ENCODE measurements around the gene TTLL3.

The TTLL3 gene

GRCh38 chr3:9777694-9778021, 32.4 kb upstream of the TTLL3 start:
- CTCF ChIA-PET = no interaction called here
- no peak for DNase-seq (ENCODE audit: low read depth, low spot score)
- TF ChIP-seq, protein P1, sequence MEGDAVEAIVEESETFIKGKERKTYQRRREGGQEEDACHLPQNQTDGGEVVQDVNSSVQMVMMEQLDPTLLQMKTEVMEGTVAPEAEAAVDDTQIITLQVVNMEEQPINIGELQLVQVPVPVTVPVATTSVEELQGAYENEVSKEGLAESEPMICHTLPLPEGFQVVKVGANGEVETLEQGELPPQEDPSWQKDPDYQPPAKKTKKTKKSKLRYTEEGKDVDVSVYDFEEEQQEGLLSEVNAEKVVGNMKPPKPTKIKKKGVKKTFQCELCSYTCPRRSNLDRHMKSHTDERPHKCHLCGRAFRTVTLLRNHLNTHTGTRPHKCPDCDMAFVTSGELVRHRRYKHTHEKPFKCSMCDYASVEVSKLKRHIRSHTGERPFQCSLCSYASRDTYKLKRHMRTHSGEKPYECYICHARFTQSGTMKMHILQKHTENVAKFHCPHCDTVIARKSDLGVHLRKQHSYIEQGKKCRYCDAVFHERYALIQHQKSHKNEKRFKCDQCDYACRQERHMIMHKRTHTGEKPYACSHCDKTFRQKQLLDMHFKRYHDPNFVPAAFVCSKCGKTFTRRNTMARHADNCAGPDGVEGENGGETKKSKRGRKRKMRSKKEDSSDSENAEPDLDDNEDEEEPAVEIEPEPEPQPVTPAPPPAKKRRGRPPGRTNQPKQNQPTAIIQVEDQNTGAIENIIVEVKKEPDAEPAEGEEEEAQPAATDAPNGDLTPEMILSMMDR (IDR thresholded peaks at IDR 0.05; ENCODE audit: insufficient read depth, low read length, missing control alignments) = no peak
- POLR2A ChIA-PET = interaction anchor here (1.7 kb wide), 1 partner anchor 15 kb away, joined by 9 read pairs; the partner anchor contains the start of genes ARPC4 and TADA3
- no peak overlapping the region for H3K4me3 ChIP-seq (ENCODE audit: low read depth, low read length)

- no peak overlapping the region for H3K4me3 ChIP-seq (ENCODE audit: low read depth, low read length)
- TF ChIP-seq, protein P1 (IDR thresholded peaks at IDR 0.05; ENCODE audit: insufficient read depth, low read length, missing control alignments) = no peak
- CTCF ChIA-PET = no interaction called here
- POLR2A ChIA-PET = interaction anchor here (0.8 to 1.7 kb wide), 2 partner anchors 8 to 14 kb away, joined by 3 to 9 read pairs; partner anchors contain the start of genes ARPC4 and TADA3
- DNase-seq (ENCODE audit: low read depth, low spot score) = peak; percentile 16
These were observed 31.7 kb upstream of the TTLL3 start for GRCh38 chr3:9778143-9779074.

GRCh38 chr3:9779075-9779593, 30.9 kb upstream of the TTLL3 start:
- TF ChIP-seq, protein P1 (IDR thresholded peaks at IDR 0.05; ENCODE audit: insufficient read depth, low read length, missing control alignments) = no peak
- ChIA-PET CTCF (no interaction called here), POLR2A (interaction anchor here (1.7 kb wide), 1 partner anchor 14 kb away, joined by 9 read pairs; the partner anchor contains the start of genes ARPC4 and TADA3)
- no peak for DNase-seq (ENCODE audit: low read depth, low spot score)
- H3K4me3 ChIP-seq (ENCODE audit: low read depth, low read length) = no peak overlapping the region

GRCh38 chr3:9779721-9780457, 30.2 kb upstream of the TTLL3 start:
- TF ChIP-seq, protein P1 (IDR thresholded peaks at IDR 0.05; ENCODE audit: insufficient read depth, low read length, missing control alignments) = no peak
- no peak overlapping the region for H3K4me3 ChIP-seq (ENCODE audit: low read depth, low read length)
- ChIA-PET POLR2A (no interaction called here), CTCF (interaction anchor here (1.5 to 2.0 kb wide), 2 partner anchors 8 to 11 kb away, joined by 3 to 7 read pairs; no protein-coding TSS in a partner anchor)
- no peak for DNase-seq (ENCODE audit: low read depth, low spot score)

- no peak overlapping the region for H3K4me3 ChIP-seq (ENCODE audit: low read depth, low read length)
- DNase-seq (ENCODE audit: low read depth, low spot score) = no peak
- POLR2A ChIA-PET = interaction anchor here (0.8 kb wide), 1 partner anchor 12 kb away, joined by 3 read pairs; the partner anchor contains the start of genes ARPC4 and TADA3
- TF ChIP-seq, protein P1 (IDR thresholded peaks at IDR 0.05; ENCODE audit: insufficient read depth, low read length, missing control alignments) = no peak
- CTCF ChIA-PET = interaction anchor here (0.7 to 2.0 kb wide), 3 partner anchors 8 to 24 kb away, joined by 3 to 7 read pairs (median 3); no protein-coding TSS in a partner anchor
These were observed 29.6 kb upstream of the TTLL3 start for GRCh38 chr3:9780458-9780812.

All from AG04449 (cell line).